ENCODE measurements around the gene ASCC3. TPM values are rescaled to one million over a fixed set of nuclear protein-coding genes. Genes with fewer than 3 reads are reported as not detected.

Gene ASCC3
- total and polyA plus RNA-seq, 12 donors: 3.1 to 46.2 (median 32.4) TPM

DNA sequence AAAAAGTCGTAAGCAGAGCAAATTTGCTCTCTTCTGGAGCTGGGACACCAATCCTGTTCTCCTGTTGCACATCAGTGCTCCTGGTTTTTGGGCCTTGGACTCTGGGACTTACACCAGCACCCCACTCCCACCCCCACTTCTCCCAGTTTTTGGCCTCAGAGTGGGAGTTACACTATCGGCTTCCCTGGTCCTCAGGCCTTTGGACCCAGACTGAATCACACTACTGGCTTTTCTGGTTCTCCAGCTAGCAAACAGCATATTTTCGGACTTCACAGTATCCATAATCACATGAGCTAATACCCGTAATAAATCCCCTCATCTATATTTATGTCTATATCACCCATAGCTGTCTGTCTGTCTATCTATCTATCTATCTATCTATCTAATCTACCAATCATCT lies 23.2 kb upstream of the ASCC3 start:
- no peak for TF ChIP-seq POLR2A (IDR thresholded peaks at IDR 0.05)
- TF ChIP-seq, protein P1, sequence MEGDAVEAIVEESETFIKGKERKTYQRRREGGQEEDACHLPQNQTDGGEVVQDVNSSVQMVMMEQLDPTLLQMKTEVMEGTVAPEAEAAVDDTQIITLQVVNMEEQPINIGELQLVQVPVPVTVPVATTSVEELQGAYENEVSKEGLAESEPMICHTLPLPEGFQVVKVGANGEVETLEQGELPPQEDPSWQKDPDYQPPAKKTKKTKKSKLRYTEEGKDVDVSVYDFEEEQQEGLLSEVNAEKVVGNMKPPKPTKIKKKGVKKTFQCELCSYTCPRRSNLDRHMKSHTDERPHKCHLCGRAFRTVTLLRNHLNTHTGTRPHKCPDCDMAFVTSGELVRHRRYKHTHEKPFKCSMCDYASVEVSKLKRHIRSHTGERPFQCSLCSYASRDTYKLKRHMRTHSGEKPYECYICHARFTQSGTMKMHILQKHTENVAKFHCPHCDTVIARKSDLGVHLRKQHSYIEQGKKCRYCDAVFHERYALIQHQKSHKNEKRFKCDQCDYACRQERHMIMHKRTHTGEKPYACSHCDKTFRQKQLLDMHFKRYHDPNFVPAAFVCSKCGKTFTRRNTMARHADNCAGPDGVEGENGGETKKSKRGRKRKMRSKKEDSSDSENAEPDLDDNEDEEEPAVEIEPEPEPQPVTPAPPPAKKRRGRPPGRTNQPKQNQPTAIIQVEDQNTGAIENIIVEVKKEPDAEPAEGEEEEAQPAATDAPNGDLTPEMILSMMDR (IDR thresholded peaks at IDR 0.05): no peak
- Histone ChIP-seq H3K36me3 (replicated peaks in 1 of 2) (no peaks in the 10 kb centered on the region), H3K4me1 (replicated peaks in 1 of 2) (no peaks in the 10 kb centered on the region), H3K27me3 (no peaks in the 10 kb centered on the region), H3K27ac (no peak overlapping the region), H3K9me3 (replicated peaks in 1 of 3) (no peaks in the 10 kb centered on the region), H3K4me3 (no peak overlapping the region)
- DNase-seq: no peak
- WGBS, 4 donors: 85 to 91% (median 87%) methylated on average over 4 of the region's 4 CpGs
- intact Hi-C loops (cut with DNase I): no loop called here

DNA sequence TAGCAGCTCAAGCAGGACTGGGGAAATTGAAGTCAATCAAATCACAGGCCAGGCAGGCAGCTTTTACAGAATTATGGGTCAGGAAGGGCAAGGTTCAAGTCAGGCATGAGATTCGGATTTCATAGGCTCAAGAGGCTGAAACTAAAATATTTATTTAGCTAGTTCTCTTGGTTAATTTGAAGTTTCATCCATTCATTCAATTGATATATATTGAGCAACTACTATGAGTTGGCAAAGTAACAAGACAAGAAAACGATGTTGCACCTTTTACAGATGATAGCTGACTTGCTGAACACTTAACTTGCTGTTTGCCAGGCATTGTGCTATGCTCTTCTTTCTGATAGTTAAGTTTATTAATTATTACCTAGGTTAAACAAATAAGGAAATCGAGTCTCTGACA lies 20.5 kb upstream of the ASCC3 start:
- H3K27ac ChIP-seq: no peak overlapping the region
- H3K27me3 ChIP-seq: no peaks in the 10 kb centered on the region
- intact Hi-C loops (cut with DNase I): no loop called here
- TF ChIP-seq, protein P1 (IDR thresholded peaks at IDR 0.05): no peak
- TF ChIP-seq POLR2A (IDR thresholded peaks at IDR 0.05): no peak
- no peaks in the 10 kb centered on the region for H3K4me1 ChIP-seq (replicated peaks in 1 of 2)
- H3K36me3 ChIP-seq (replicated peaks in 1 of 2): no peaks in the 10 kb centered on the region
- H3K4me3 ChIP-seq: no peak overlapping the region
- H3K9me3 ChIP-seq (replicated peaks in 1 of 3): no peaks in the 10 kb centered on the region
- WGBS, 4 donors: 61 to 74% (median 66%) methylated on average over 3 of the region's 3 CpGs
- DNase-seq: no peak

DNA sequence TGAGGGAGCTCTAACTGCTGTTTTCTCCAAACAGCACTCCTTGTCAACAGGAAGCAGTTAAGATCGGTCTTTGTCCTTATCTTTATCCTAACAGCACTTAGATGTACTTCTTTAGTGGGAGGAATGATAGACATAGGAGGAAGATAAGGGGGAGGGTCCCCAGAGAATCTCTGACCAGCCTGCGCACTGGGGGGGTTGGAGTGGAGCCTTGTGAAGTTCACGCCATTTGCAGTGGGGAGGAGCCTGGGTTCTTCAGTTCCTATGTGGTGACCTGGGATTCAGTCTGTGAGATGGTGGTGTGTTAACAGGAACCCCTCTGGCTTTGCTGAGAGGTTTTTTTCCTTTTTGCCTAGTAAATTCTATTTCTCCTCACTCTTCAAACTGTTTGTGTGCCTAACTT lies 18.1 kb upstream of the ASCC3 start:
- Histone ChIP-seq H3K9me3 (replicated peaks in 1 of 3) (no peaks in the 10 kb centered on the region), H3K27ac (no peak overlapping the region), H3K27me3 (no peaks in the 10 kb centered on the region), H3K4me3 (no peak overlapping the region), H3K4me1 (replicated peaks in 1 of 2) (no peaks in the 10 kb centered on the region), H3K36me3 (replicated peaks in 1 of 2) (no peaks in the 10 kb centered on the region)
- intact Hi-C loops (cut with DNase I): no loop called here
- no peak for TF ChIP-seq POLR2A (IDR thresholded peaks at IDR 0.05)
- TF ChIP-seq, protein P1 (IDR thresholded peaks at IDR 0.05): no peak
- 76 to 91% (median 85%) methylated on average over 3 of the region's 3 CpGs for WGBS, 4 donors
- no peak for DNase-seq

GRCh38 chr6:100897671-100898070 lies 16.5 kb upstream of the ASCC3 start:
- Histone ChIP-seq H3K4me1 (replicated peaks in 1 of 2) (no peaks in the 10 kb centered on the region), H3K9me3 (replicated peaks in 1 of 3) (no peaks in the 10 kb centered on the region), H3K36me3 (replicated peaks in 1 of 2) (no peaks in the 10 kb centered on the region), H3K4me3 (no peak overlapping the region), H3K27ac (no peak overlapping the region), H3K27me3 (no peaks in the 10 kb centered on the region)
- 86 to 97% (median 94%) methylated on average over 4 of the region's 4 CpGs for WGBS, 4 donors
- intact Hi-C loops (cut with DNase I): no loop called here
- TF ChIP-seq POLR2A (IDR thresholded peaks at IDR 0.05): no peak
- TF ChIP-seq, protein P1 (IDR thresholded peaks at IDR 0.05): no peak
- DNase-seq: no peak

All from adrenal gland (tissue), 12 donors.